ENCODE results near the gene EHBP1L1. TPM values are rescaled to one million over a fixed set of nuclear protein-coding genes. Genes with fewer than 3 reads are reported as not detected.
A peak's percentile ranks its signal among the peaks of the same experiment; 100 is the strongest.

Gene EHBP1L1
- total and polyA plus RNA-seq, 2 of the 13 experiments (the other 11 are each of a cell fraction or from before 2014, with no cell fraction given): 8.3 to 10.6 TPM

DNA sequence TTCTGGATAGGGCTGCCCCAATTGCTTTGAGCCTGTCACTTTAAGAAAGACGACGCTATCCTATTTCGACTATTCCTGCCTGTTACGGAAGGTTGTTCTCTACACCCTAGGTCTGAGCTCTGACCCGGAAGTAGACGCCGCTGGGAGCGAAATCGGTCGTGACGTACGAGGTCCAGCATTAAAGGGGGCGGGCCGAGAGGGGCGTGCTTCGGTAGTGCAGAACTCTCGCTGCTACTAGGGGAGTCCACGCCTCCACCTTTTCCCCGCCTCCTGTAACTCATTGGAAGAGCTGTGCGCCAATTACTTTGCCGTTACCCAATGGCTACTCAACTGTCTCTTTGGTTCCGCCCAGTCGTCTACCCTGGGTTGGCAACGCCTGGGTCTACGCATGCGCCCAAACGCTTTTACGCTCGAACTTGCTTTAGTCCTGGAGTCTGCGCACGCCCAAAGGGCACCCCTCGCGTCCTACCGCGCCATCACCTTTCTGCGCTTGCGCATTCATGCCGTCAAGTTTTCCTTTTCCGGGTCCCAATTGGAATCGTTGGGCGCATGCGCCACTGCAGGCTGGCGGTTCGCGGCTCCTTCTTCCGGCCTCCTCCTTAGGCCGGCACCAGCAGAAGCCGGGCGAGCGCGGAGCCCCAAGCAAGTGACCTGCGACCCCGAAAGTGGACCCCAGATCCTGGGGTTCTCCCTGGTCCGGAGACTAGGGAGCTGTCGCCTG is 39.5 kb downstream of the EHBP1L1 start, which contains the start of gene PCNX3 (continued):
- TF ChIP-seq ZNF431 (CRISPR knock-in tag; IDR thresholded peaks at IDR 0.05; ENCODE audit: borderline replicate concordance, low read depth) (no peak), NFKB2 (CRISPR knock-in tag; IDR thresholded peaks at IDR 0.05; ENCODE audit: borderline replicate concordance) (0 out of 2 replicates have a peak, but pooled peaks have one; percentile 16), ZNF253 (CRISPR knock-in tag; IDR thresholded peaks at IDR 0.05; ENCODE audit: borderline replicate concordance) (no peak), SOX5 (CRISPR knock-in tag; IDR thresholded peaks at IDR 0.05; ENCODE audit: borderline replicate concordance) (peak; percentile 36; the same call in 1 of the 2 replicates), CEBPB (IDR thresholded peaks at IDR 0.05; ENCODE audit: borderline replicate concordance, low read depth, low read length) (no peak), PHF5A (CRISPR knock-in tag; IDR thresholded peaks at IDR 0.05; ENCODE audit: low read depth, unreplicated experiment) (peak; percentile 65), ZNF124 (CRISPR knock-in tag; IDR thresholded peaks at IDR 0.05) (0 out of 2 replicates have a peak, but pooled peaks have one; percentile 42), ZSCAN20 (CRISPR knock-in tag; IDR thresholded peaks at IDR 0.05; ENCODE audit: borderline replicate concordance) (no peak), BCL6 (CRISPR knock-in tag; IDR thresholded peaks at IDR 0.05) (no peak), KLF6 (CRISPR knock-in tag; IDR thresholded peaks at IDR 0.05) (no peak), ZNF350 (CRISPR knock-in tag; IDR thresholded peaks at IDR 0.05; ENCODE audit: borderline replicate concordance, low read depth) (no peak; the same call in 1 of the 2 replicates), CCAR2 (optimal IDR thresholded peaks at IDR 0.05; ENCODE audit: low read depth, low read length) (peak; percentile 44), ZMYM4 (CRISPR knock-in tag; IDR thresholded peaks at IDR 0.05) (no peak), HHEX (CRISPR knock-in tag; IDR thresholded peaks at IDR 0.05) (no peak), ADNP (CRISPR knock-in tag; IDR thresholded peaks at IDR 0.05) (no peak), ZNF75D (CRISPR knock-in tag; IDR thresholded peaks at IDR 0.05; ENCODE audit: borderline replicate concordance) (no peak)
- TF ChIP-seq, protein P1, sequence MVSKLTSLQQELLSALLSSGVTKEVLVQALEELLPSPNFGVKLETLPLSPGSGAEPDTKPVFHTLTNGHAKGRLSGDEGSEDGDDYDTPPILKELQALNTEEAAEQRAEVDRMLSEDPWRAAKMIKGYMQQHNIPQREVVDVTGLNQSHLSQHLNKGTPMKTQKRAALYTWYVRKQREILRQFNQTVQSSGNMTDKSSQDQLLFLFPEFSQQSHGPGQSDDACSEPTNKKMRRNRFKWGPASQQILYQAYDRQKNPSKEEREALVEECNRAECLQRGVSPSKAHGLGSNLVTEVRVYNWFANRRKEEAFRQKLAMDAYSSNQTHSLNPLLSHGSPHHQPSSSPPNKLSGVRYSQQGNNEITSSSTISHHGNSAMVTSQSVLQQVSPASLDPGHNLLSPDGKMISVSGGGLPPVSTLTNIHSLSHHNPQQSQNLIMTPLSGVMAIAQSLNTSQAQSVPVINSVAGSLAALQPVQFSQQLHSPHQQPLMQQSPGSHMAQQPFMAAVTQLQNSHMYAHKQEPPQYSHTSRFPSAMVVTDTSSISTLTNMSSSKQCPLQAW (CRISPR knock-in tag; IDR thresholded peaks at IDR 0.05): peak; percentile 14; the same call in 1 of the 2 replicates
- TF ChIP-seq, protein P2, sequence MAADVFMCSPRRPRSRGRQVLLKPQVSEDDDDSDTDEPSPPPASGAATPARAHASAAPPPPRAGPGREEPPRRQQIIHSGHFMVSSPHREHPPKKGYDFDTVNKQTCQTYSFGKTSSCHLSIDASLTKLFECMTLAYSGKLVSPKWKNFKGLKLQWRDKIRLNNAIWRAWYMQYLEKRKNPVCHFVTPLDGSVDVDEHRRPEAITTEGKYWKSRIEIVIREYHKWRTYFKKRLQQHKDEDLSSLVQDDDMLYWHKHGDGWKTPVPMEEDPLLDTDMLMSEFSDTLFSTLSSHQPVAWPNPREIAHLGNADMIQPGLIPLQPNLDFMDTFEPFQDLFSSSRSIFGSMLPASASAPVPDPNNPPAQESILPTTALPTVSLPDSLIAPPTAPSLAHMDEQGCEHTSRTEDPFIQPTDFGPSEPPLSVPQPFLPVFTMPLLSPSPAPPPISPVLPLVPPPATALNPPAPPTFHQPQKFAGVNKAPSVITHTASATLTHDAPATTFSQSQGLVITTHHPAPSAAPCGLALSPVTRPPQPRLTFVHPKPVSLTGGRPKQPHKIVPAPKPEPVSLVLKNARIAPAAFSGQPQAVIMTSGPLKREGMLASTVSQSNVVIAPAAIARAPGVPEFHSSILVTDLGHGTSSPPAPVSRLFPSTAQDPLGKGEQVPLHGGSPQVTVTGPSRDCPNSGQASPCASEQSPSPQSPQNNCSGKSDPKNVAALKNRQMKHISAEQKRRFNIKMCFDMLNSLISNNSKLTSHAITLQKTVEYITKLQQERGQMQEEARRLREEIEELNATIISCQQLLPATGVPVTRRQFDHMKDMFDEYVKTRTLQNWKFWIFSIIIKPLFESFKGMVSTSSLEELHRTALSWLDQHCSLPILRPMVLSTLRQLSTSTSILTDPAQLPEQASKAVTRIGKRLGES (CRISPR knock-in tag; IDR thresholded peaks at IDR 0.05; ENCODE audit: borderline replicate concordance): no peak
- TF ChIP-seq, protein P3, sequence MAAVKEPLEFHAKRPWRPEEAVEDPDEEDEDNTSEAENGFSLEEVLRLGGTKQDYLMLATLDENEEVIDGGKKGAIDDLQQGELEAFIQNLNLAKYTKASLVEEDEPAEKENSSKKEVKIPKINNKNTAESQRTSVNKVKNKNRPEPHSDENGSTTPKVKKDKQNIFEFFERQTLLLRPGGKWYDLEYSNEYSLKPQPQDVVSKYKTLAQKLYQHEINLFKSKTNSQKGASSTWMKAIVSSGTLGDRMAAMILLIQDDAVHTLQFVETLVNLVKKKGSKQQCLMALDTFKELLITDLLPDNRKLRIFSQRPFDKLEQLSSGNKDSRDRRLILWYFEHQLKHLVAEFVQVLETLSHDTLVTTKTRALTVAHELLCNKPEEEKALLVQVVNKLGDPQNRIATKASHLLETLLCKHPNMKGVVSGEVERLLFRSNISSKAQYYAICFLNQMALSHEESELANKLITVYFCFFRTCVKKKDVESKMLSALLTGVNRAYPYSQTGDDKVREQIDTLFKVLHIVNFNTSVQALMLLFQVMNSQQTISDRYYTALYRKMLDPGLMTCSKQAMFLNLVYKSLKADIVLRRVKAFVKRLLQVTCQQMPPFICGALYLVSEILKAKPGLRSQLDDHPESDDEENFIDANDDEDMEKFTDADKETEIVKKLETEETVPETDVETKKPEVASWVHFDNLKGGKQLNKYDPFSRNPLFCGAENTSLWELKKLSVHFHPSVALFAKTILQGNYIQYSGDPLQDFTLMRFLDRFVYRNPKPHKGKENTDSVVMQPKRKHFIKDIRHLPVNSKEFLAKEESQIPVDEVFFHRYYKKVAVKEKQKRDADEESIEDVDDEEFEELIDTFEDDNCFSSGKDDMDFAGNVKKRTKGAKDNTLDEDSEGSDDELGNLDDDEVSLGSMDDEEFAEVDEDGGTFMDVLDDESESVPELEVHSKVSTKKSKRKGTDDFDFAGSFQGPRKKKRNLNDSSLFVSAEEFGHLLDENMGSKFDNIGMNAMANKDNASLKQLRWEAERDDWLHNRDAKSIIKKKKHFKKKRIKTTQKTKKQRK (IDR thresholded peaks at IDR 0.05; ENCODE audit: low read length): no peak
- TF ChIP-seq, protein P4, sequence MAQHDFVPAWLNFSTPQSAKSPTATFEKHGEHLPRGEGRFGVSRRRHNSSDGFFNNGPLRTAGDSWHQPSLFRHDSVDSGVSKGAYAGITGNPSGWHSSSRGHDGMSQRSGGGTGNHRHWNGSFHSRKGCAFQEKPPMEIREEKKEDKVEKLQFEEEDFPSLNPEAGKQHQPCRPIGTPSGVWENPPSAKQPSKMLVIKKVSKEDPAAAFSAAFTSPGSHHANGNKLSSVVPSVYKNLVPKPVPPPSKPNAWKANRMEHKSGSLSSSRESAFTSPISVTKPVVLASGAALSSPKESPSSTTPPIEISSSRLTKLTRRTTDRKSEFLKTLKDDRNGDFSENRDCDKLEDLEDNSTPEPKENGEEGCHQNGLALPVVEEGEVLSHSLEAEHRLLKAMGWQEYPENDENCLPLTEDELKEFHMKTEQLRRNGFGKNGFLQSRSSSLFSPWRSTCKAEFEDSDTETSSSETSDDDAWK (CRISPR knock-in tag; IDR thresholded peaks at IDR 0.05): no peak

Measured in HepG2 (cell line).